ENCODE data around the gene RIPK4.

The RIPK4 gene

DNA sequence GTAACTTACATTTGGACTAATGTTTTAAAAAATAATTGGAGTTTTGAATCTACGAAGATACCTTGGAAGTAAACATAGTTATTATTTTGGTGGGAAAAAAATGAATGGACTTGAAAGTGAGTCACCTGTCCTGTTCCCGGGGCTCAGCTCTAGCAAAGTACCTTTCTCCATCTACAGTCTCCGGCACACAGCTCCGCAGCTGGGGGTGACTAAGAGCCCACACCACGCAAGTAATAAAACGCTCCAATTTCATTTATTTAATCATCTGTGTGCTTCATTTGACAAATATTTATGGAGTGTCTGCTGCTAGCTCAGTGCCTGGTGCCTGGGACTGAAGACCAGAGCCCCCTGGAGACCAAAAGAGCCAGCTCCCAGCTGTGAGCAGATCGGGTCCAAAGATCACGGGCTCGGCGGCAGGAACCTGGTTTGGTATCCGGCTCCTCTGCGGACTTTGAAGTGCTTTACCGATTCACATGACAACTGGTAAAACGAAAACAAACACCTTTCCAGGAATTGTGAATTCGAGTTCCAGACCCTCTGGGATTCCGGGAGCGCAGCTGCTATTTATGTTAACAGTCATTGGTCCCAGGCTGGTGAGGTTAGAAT lies 1.7 kb upstream of the RIPK4 start:
- peak; percentile 43 to 75 (median 49) for DNase-seq

GRCh38 chr21:41767606-41768436 lies 969 bp upstream of the RIPK4 start:
- peak in 2 of 3 experiments; percentile 42 to 64 for DNase-seq

GRCh38 chr21:41765973-41766882 lies 624 bp downstream of the RIPK4 start:
- peak in 2 of 3 experiments; percentile 69 to 71 for DNase-seq

GRCh38 chr21:41765420-41765821 lies 1.4 kb downstream of the RIPK4 start:
- DNase-seq: peak in 1 of 3 experiments; percentile 22

- no peak for DNase-seq
Observed at GRCh38 chr21:41764558-41765419, 2.1 kb downstream of the RIPK4 start.

- peak in 1 of 3 experiments; percentile 47 for DNase-seq
Observed at GRCh38 chr21:41763996-41764395, 2.9 kb downstream of the RIPK4 start.

DNA sequence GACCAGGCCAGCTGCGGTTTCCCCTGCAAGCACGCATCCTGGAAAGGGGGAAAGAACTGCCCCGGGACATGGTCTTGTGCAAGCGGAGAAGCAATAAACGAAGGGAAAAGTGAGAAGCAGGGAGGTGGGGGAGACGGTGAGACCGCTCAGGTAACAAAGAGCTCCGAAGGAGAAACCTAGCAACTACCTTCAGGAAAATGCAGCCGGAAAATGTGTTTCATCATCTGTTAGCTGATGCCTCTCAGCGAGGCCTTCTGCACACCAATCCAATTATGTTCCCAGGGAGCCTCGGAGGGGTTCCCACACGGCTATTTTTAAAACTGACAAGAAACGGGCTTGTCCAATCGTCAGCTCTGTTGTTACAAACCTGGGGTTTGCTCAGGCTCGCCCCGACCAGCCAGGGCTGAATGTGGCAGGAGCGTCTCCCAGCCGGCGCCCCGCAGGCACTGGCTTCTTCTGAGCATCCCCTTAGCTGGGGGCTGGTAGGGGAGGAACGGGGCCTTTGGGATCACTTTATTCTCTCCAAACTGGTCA lies 3.4 kb downstream of the RIPK4 start:
- peak in 2 of 3 experiments; percentile 84 to 93 for DNase-seq

DNA sequence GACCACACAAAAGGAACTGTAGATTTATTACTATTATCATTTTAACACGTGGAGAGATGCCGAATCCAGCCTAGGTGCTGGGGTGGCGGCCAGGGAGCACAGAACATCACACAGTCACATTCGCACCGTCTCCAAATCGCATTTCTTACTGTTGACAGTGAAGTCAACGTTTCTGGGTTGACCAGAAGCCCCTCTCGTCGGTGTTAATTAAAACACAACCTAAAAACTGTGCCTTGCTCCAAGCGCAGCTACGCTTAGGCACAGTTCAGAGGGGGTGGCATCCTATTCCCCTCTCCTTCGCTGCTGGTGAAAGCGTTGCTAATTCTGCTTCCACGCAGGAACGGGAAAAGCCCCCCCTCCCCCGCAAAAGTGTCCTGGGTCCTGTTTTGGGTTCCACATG lies 4.1 kb downstream of the RIPK4 start:
- DNase-seq: no peak

DNA sequence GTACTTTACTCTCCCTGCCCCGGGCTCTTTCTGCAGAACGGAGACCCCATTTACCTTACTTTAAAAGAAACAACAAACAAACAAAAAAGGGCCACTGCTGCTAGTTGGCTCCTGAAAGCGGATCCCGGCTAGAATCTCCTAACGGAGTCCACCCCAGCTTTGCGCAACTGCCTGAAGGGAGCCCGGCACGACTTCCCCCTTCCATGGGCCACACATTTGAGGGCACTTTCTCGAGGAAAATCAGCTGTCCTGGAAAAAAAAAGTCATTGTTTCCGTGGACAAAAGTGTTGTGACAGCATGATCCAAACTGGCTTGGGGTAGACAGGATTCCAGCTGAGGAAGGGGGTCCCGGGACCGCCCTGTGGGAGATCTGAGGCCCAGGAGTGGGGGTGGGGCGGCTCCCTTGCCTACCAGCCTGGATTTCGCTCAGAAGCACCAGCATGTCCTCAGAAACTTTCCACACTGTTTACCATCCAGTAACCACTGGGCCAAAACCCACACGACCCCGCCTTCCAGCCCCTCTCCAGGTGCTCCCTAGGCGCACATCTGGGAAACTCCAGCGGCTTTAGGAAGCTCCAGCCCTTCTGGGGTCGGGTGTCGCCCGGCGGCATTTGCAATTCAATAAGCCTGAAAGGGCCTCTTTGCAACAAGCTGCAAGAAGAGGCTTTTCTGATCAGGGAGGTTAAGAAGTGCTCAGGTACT lies 4.8 kb downstream of the RIPK4 start:
- DNase-seq: peak in 2 of 3 experiments; percentile 43 to 70

GRCh38 chr21:41761211-41761933 lies 5.5 kb downstream of the RIPK4 start:
- DNase-seq: peak in 2 of 3 experiments; percentile 73 to 90

DNA sequence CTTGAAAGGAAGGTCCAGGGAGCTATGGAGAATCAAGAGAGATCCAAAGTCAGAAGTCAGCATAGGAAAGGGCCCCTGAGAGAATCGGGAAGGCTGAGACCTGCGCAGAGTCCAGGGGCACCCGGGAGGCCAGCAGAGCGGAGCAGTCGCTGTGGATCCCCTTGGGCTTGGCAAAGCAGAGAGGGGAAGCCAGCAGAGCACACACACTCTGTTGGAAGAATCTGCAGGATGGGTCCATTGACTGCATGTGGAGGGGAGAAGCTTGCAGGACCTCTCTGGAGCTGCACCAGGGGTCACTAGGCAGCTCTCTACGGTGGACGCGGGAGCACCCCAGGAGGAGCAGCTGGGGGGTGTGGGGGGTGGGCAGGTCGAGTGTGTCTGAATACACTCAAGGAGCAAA lies 6.4 kb downstream of the RIPK4 start:
- DNase-seq: no peak

- no peak for DNase-seq
Observed at GRCh38 chr21:41759926-41760325, 6.9 kb downstream of the RIPK4 start.

GRCh38 chr21:41759214-41759840 lies 7.5 kb downstream of the RIPK4 start:
- DNase-seq: peak in 1 of 3 experiments; percentile 20

- no peak for DNase-seq
Observed at GRCh38 chr21:41758550-41758949, 8.3 kb downstream of the RIPK4 start.

DNA sequence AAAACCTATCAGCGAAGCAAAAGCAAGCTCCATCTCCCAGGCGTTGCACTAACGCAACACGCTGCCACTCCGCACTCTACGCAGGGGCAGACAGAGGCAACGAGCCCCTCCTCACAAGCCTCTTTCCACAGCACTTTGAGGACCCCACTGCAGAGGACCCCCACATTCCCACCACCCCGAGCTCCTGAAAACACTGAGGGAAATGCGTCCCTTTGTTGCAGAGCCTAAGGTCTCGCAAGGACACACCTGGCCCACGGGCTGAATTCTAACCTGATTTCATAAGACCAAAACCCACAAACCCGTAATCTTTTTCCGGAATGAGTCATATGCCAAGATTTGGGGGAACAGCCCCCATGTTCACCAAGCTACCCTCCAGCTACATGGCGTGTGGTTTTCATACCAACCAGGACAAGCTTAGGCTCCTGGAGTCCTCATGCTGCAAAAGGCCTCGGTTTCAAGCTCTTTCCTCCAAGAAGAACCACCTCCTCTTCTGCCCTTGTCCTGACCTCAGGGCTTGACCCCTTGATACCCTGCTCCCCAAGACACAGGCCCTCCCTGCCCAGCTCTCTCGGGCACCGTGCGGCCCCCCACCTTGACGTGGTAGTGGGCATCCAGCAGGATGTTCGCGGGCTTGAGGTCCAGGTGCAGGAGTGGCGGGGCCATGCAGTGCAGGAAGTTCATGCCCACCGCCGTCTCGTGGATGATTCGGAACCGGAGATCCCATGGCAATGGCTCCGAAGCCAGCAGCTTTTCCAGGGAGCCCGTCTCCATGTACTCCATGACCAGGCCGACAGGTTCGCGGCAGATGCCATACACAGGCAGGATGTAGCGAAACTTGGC lies 10.7 kb downstream of the RIPK4 start:
- DNase-seq: no peak

GRCh38 chr21:41755258-41755933 lies 11.5 kb downstream of the RIPK4 start:
- no peak for DNase-seq

DNA sequence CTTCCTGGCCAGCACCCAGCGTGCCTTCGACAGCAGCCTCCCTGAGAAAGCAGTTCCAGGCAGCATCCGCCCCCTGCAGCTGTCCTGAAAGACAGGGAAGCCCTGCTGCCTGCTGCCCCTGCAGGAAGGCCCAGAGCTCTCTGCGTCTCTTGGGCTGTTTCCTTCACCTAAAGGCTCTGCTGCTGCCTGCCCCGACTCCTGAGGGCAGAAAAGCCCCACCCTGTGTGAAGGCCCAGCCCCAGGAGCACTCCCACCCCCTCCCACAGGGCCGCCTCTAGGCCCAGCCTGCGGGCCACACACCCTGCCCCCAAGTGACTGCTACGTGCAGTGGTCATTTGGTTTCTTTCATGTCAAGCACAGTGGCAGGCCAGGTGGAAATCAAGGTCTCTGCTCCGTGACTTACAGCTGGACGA lies 12.4 kb downstream of the RIPK4 start:
- DNase-seq: no peak

Measured in NCI-H1417 (cell line).